Keratinocyte (primary cell): ENCODE results near the gene ATG14. TPM values are rescaled to one million over a fixed set of nuclear protein-coding genes. Genes with fewer than 3 reads are reported as not detected.

Experiments
- DNase-seq: peaks from one replicate; pipeline ENCODE4 v3.0.0-alpha.2; 2011; ENCODE audit warnings: low read depth, missing footprints, low spot score
- FAIRE-seq: peaks from 2 replicates; lab custom pipeline; 2011; peaks lifted over from hg19 to GRCh38; lab: Jason Lieb, UNC
- H2AFZ ChIP-seq: 2 replicates; pipeline ENCODE4 v1.6.0; 2012; ENCODE audit warnings: low read length, control low read depth, inconsistent platforms; ENCODE audit not compliant: control insufficient read depth
- H3K27ac ChIP-seq: 2 replicates; pipeline ENCODE4 v1.5.1; 2011; ENCODE audit warnings: low read length; ENCODE audit not compliant: control insufficient read depth, insufficient read depth
- H3K27me3 ChIP-seq: 3 replicates; pipeline ENCODE4 v1.6.0; 2011; ENCODE audit warnings: low read length; ENCODE audit not compliant: control insufficient read depth, insufficient read depth; ENCODE audit errors: extremely low read depth
- H3K36me3 ChIP-seq, 2 experiments: 2 replicates in 1 of 2; 3 replicates in 1 of 2; pipeline ENCODE4 v1.5.1; 2011; ENCODE audit warnings: low read length in 2 of 2, mild to moderate bottlenecking in 1 of 2; ENCODE audit not compliant: control insufficient read depth in 2 of 2, insufficient read depth in 2 of 2; ENCODE audit errors: extremely low read depth in 1 of 2
- H3K4me1 ChIP-seq: 3 replicates; pipeline ENCODE4 v1.5.1; 2011; ENCODE audit warnings: low read length; ENCODE audit not compliant: control insufficient read depth, insufficient read depth; ENCODE audit errors: extremely low read depth
- H3K4me2 ChIP-seq: 3 replicates; pipeline ENCODE4 v1.6.0; 2011; ENCODE audit warnings: low read depth, low read length; ENCODE audit not compliant: control insufficient read depth, insufficient read depth; ENCODE audit errors: extremely low read depth
- H3K4me3 ChIP-seq, 3 experiments: fragments of 200-600 bp in 1 of 3; sonication (generic) in 1 of 3; 2 replicates in 2 of 3; 3 replicates in 1 of 3; pipeline ENCODE4 v1.5.1; 2011 to 2016; ENCODE audit warnings: low read length in 3 of 3, mild to moderate bottlenecking in 3 of 3, control low read depth in 2 of 3, inconsistent platforms in 1 of 3, low read depth in 1 of 3, mixed read lengths in 1 of 3, mixed run types in 1 of 3, moderate library complexity in 1 of 3; ENCODE audit not compliant: control insufficient read depth in 2 of 3, insufficient read depth in 2 of 3; ENCODE audit errors: extremely low read depth in 1 of 3
- H3K79me2 ChIP-seq: 2 replicates; pipeline ENCODE4 v1.6.0; 2012; ENCODE audit warnings: low read length; ENCODE audit not compliant: control insufficient read depth, insufficient read depth
- H3K9ac ChIP-seq: 3 replicates; pipeline ENCODE4 v1.6.0; 2011; ENCODE audit warnings: low read length; ENCODE audit not compliant: control insufficient read depth, insufficient read depth; ENCODE audit errors: extremely low read depth
- H3K9me1 ChIP-seq: 3 replicates; pipeline ENCODE4 v1.6.0; 2011; ENCODE audit warnings: low read length; ENCODE audit not compliant: control insufficient read depth, insufficient read depth; ENCODE audit errors: extremely low read depth
- H3K9me3 ChIP-seq: 2 replicates; pipeline ENCODE4 v1.5.1; 2012; ENCODE audit warnings: low read depth, low read length; ENCODE audit not compliant: control insufficient read depth
- H4K20me1 ChIP-seq: 3 replicates; pipeline ENCODE4 v1.6.0; 2011; ENCODE audit warnings: low read length; ENCODE audit not compliant: control insufficient read depth, insufficient read depth; ENCODE audit errors: extremely low read depth
- CTCF ChIP-seq, 3 experiments: IDR thresholded peaks in 1 of 3; conservative IDR thresholded peaks in 1 of 3; optimal IDR thresholded peaks in 1 of 3; 2 replicates in 2 of 3; 3 replicates in 1 of 3; pipeline versions ENCODE3 to v1.5.1; 2011; ENCODE audit warnings: low read length in 3 of 3, mild to moderate bottlenecking in 3 of 3, moderate library complexity in 2 of 3, control low read depth in 1 of 3, inconsistent platforms in 1 of 3; ENCODE audit not compliant: insufficient read depth in 2 of 3; ENCODE audit errors: extremely low read depth in 1 of 3
- EZH2 ChIP-seq: IDR thresholded peaks from one replicate; pipeline ENCODE4 v1.6.1; 2012; ENCODE audit warnings: inconsistent platforms, mild to moderate bottlenecking, low read length, moderate library complexity
- dilution Hi-C: fragments of 300-500 bp; cut with MboI; formaldehyde crosslinking; loops from one replicate; pipeline ENCODE4 v1.7.0; 2020; ENCODE audit warnings: low sequenced_read_pairs; ENCODE audit not compliant: extremely low pct_ligation_motif_present
- polyA plus RNA-seq, 5 experiments: library from polyadenylated mRNA; depleted of rRNA in 3 of 5; stranded (reverse) in 3 of 5; stranded (forward) in 1 of 5; unstranded in 1 of 5; fragments of >200 nt; gene quantifications; 1 replicate in 1 of 5; 2 replicates in 3 of 5; 3 replicates in 1 of 5; pipeline versions ENCODE4 v1.2.1 to v1.2.3, GENCODE V29; 2011 to 2012; ENCODE audit warnings: missing spikeins in 2 of 5, low read depth in 1 of 5, low replicate concordance in 1 of 5

Gene ATG14
- polyA plus RNA-seq, 1 donor (not counting 4 experiments of a cell fraction or from before 2014, with no cell fraction given): 7.0 TPM

GRCh38 chr14:55356913-55357312 is 54.7 kb downstream of the ATG14 start:
- dilution Hi-C loops: no loop called here
- Histone ChIP-seq H3K27ac (no peak overlapping the region), H4K20me1 (no peaks in the 10 kb centered on the region), H3K79me2 (no peaks in the 10 kb centered on the region), H3K27me3 (no peaks in the 10 kb centered on the region), H3K4me3 (no peak overlapping the region), H3K9me3 (no peaks in the 10 kb centered on the region), H3K4me1 (peaks cover 9% of the 10 kb centered on the region), H2AFZ (no peak overlapping the region), H3K36me3 (peaks cover 7 to 21% of the 10 kb centered on the region in 2 experiments), H3K9ac (no peak overlapping the region), H3K9me1 (peaks cover 3% of the 10 kb centered on the region), H3K4me2 (no peak overlapping the region)
- FAIRE-seq (no peak), DNase-seq (no peak)
- TF ChIP-seq CTCF (optimal IDR thresholded peaks at IDR 0.05 in 1 of 3, IDR thresholded peaks at IDR 0.05 in 1 of 3, conservative IDR thresholded peaks at IDR 0.05 in 1 of 3; ENCODE audit: extremely low read depth in 1 of 3, insufficient read depth in 2 of 3, low read length in 3 of 3) (no peak), EZH2 (no peak)

DNA sequence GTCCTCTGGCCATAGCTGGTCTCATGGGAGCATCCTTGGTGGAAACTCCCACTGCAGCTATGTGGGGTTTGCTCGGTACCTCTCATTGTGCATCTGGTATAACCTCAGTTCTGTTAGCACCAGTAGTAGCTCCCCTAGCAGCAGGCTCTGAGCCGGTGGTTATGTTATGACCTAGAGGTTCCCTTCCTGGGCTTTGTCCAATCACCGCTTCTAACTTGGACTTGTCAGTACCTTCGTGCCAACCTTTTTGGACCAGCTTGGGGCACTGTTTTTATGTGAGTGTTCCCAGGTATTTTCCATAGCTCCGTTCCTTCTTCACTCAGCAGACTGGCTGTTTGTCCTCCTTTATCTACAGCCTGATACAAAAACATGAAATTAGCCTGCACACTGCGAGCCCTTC is 55.7 kb downstream of the ATG14 start:
- no peak overlapping the region for H3K4me2 ChIP-seq
- H3K27me3 ChIP-seq: no peaks in the 10 kb centered on the region
- DNase-seq (no peak), FAIRE-seq (no peak)
- no peaks in the 10 kb centered on the region for H3K9me3 ChIP-seq
- no peak overlapping the region for H3K4me3 ChIP-seq
- peaks cover 3% of the 10 kb centered on the region for H3K9me1 ChIP-seq
- H3K4me1 ChIP-seq: peaks cover 9% of the 10 kb centered on the region
- H3K27ac ChIP-seq: no peak overlapping the region
- H3K36me3 ChIP-seq: peaks cover 11 to 24% of the 10 kb centered on the region in 2 experiments
- dilution Hi-C loops: no loop called here
- TF ChIP-seq CTCF (optimal IDR thresholded peaks at IDR 0.05 in 1 of 3, IDR thresholded peaks at IDR 0.05 in 1 of 3, conservative IDR thresholded peaks at IDR 0.05 in 1 of 3; ENCODE audit: extremely low read depth in 1 of 3, insufficient read depth in 2 of 3, low read length in 3 of 3) (no peak), EZH2 (no peak)
- H4K20me1 ChIP-seq: no peaks in the 10 kb centered on the region
- no peaks in the 10 kb centered on the region for H3K79me2 ChIP-seq
- no peak overlapping the region for H2AFZ ChIP-seq
- no peak overlapping the region for H3K9ac ChIP-seq
